Suprapubic skin (tissue), 4 donors: ENCODE results near the gene SRP19.

Source experiments
- POLR2A ChIP-seq, 2 donors: fragments of 450-650 bp; IDR thresholded peaks; one replicate each; pipeline ENCODE4 v1.6.1; 2017; ENCODE audit warnings: antibody characterized with exemption in 2 of 2, mild to moderate bottlenecking in 2 of 2, moderate library complexity in 2 of 2
- POLR2AphosphoS5 ChIP-seq, 3 donors: sonication (generic); formaldehyde crosslinking; IDR thresholded peaks; one replicate each; pipeline ENCODE4 v1.6.1; 2017; ENCODE audit warnings: antibody characterized with exemption in 3 of 3
- TF ChIP-seq, protein P1 (sequence below), 2 donors: fragments of 200-600 bp in 1 of 2; fragments of 450-650 bp in 1 of 2; sonication (generic) in 1 of 2; IDR thresholded peaks; one replicate each; pipeline ENCODE4 v1.5.1; 2016 to 2019; ENCODE audit warnings: antibody characterized with exemption in 2 of 2, mild to moderate bottlenecking in 1 of 2, moderate library complexity in 1 of 2

DNA sequence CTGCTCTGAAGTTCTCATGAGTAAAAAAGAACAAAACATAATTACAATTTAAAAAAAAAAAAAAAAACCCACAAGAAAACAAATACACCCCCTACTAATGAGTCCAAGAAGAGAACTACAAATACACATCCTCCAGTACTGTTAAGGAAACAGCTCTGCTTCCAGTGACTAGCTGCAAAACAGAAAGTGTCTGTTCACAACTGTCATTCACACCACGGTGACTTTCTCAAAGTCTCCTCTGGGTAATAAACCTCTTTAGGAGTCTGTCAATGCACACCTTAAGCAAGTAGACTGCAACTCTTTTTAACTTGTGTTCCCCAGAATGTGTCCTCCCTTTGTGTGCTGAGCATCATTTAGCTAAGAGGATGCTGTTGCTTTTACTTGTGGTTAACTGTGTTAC lies 54.7 kb downstream of the SRP19 start:
- TF ChIP-seq POLR2A (IDR thresholded peaks at IDR 0.05) (no peak), POLR2AphosphoS5 (IDR thresholded peaks at IDR 0.05) (no peak)
- TF ChIP-seq, protein P1, sequence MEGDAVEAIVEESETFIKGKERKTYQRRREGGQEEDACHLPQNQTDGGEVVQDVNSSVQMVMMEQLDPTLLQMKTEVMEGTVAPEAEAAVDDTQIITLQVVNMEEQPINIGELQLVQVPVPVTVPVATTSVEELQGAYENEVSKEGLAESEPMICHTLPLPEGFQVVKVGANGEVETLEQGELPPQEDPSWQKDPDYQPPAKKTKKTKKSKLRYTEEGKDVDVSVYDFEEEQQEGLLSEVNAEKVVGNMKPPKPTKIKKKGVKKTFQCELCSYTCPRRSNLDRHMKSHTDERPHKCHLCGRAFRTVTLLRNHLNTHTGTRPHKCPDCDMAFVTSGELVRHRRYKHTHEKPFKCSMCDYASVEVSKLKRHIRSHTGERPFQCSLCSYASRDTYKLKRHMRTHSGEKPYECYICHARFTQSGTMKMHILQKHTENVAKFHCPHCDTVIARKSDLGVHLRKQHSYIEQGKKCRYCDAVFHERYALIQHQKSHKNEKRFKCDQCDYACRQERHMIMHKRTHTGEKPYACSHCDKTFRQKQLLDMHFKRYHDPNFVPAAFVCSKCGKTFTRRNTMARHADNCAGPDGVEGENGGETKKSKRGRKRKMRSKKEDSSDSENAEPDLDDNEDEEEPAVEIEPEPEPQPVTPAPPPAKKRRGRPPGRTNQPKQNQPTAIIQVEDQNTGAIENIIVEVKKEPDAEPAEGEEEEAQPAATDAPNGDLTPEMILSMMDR (IDR thresholded peaks at IDR 0.05): no peak
